ENCODE measurements around the gene GNAI3. TPM values are rescaled to one million over a fixed set of nuclear protein-coding genes. Genes with fewer than 3 reads are reported as not detected.

The GNAI3 gene
- total and polyA plus RNA-seq, 2 of the 8 experiments (the other 6 are each of a cell fraction or from before 2014, with no cell fraction given) = 4.0 to 9.8 TPM

GRCh38 chr1:109529881-109530456 lies 18.4 kb upstream of the GNAI3 start (continued):
- TF ChIP-seq RNF2 (IDR thresholded peaks at IDR 0.05; ENCODE audit: borderline replicate concordance, low read depth, low read length, missing control alignments, poor library complexity, severe bottlenecking) (no peak), POLR2AphosphoS5 (IDR thresholded peaks at IDR 0.05; ENCODE audit: low read depth, low read length) (no peak), YY1 (IDR thresholded peaks at IDR 0.05; ENCODE audit: low read depth, low read length) (no peak), ZNF274 (IDR thresholded peaks at IDR 0.05; ENCODE audit: borderline replicate concordance, extremely low read depth, low read length) (no peak), USF2 (IDR thresholded peaks at IDR 0.05; ENCODE audit: low read length) (no peak)

All from H1 (cell line).